Gastrocnemius medialis (tissue), 4 donors: Measurements from ENCODE around the gene PSMD7. TPM values are rescaled to one million over a fixed set of nuclear protein-coding genes. Genes with fewer than 3 reads are reported as not detected.
"Not testable (repeated sequence)": the region's sequence is repeated elsewhere in the genome, so short reads cannot be mapped to it uniquely, and the experiment has no call there.

Source experiments
- ATAC-seq, 2 donors: fragments of 150-250 bp; one replicate each; pipeline ENCODE4 v1.9.1; 2016
- DNase-seq, 2 donors: peaks; one replicate each; pipeline ENCODE4 v3.0.0-alpha.2; 2019
- H3K27ac ChIP-seq, 4 donors: fragments of 200-600 bp; sonication (generic); 1 replicate in 1 of 4; 2 replicates in 3 of 4; pipeline ENCODE4 v1.5.1; 2016 to 2018; ENCODE audit warnings: mild to moderate bottlenecking in 2 of 4, moderate library complexity in 1 of 4
- H3K27me3 ChIP-seq, 3 donors: fragments of 200-600 bp; sonication (generic) in 2 of 3; 1 replicate in 1 of 3; 2 replicates in 2 of 3; pipeline versions ENCODE4 v1.5.1 to v1.6.0; 2016 to 2019; ENCODE audit warnings: mild to moderate bottlenecking in 1 of 3, moderate library complexity in 1 of 3
- H3K36me3 ChIP-seq, 2 donors: fragments of 200-600 bp; sonication (generic) in 1 of 2; one replicate each; pipeline ENCODE4 v1.5.1; 2017 to 2018
- H3K4me1 ChIP-seq, 2 donors: fragments of 200-600 bp; sonication (generic) in 1 of 2; one replicate each; pipeline ENCODE4 v1.5.1; 2016 to 2017; ENCODE audit warnings: mild to moderate bottlenecking in 2 of 2
- H3K4me3 ChIP-seq, 4 donors: fragments of 200-600 bp; sonication (generic) in 3 of 4; 1 replicate in 1 of 4; 2 replicates in 3 of 4; pipeline ENCODE4 v1.5.1; 2016 to 2019; ENCODE audit warnings: mild to moderate bottlenecking in 2 of 4
- H3K9me3 ChIP-seq, 3 donors: fragments of 200-600 bp; sonication (generic) in 2 of 3; 1 replicate in 1 of 3; 2 replicates in 2 of 3; pipeline ENCODE4 v1.5.1; 2016 to 2019
- POLR2A ChIP-seq, 2 donors: fragments of 450-650 bp; IDR thresholded peaks; one replicate each; pipeline ENCODE4 v1.6.1; 2017; ENCODE audit warnings: antibody characterized with exemption in 2 of 2, mild to moderate bottlenecking in 2 of 2, moderate library complexity in 2 of 2
- in situ Hi-C, 4 donors: fragments of 200-750 bp; cut with MboI; loops; one replicate each; pipeline versions ENCODE4 v1.15.0 to v1.8.0; 2017; ENCODE audit warnings: low sequenced_read_pairs in 4 of 4
- intact Hi-C: fragments of 100-400 bp; cut with DNase I; formaldehyde crosslinking; loops from one replicate; pipeline ENCODE4 v1.15.1; 2023; ENCODE audit warnings: low total_unique reads
- total RNA-seq, 4 donors: library from RNA; depleted of rRNA; stranded (reverse); fragments of >200 nt; gene quantifications; one replicate each; pipeline versions ENCODE4 v1.1.0 to v1.2.3, GENCODE V29; 2016
- TF ChIP-seq, protein P1 (sequence below), 5 experiments: fragments of 450-650 bp in 3 of 5; fragments of 200-600 bp in 2 of 5; sonication (generic) in 2 of 5; IDR thresholded peaks in 4 of 5; conservative IDR thresholded peaks in 1 of 5; 1 replicate in 4 of 5; 2 replicates in 1 of 5; pipeline ENCODE4 v1.5.1; 2016 to 2019; ENCODE audit warnings: antibody characterized with exemption in 5 of 5, mild to moderate bottlenecking in 3 of 5, moderate library complexity in 3 of 5

Gene PSMD7
- total RNA-seq, 4 donors from 2014 or later = 190 to 267 (median 224) TPM

DNA sequence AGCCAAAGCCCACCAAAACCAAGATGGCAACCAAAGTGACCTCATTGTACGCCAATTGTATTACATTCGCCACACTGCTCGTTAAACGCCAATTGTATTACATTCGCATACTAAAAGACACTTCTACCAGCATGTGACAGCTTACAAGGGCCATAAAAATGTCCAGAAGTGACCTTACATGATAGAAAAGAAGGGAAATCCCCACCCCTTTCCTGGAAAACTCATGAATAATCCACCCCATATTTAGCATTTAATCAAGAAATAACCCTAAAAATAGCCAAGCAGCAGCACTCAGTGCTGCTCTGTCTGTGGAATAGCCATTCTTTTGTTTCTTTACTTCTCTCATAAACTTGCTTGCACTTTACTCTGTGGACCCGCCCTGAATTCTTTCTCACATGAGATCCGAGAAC, 25.7 kb downstream of the PSMD7 start:
- H3K4me1 ChIP-seq = peaks cover 3 to 24% of the 10 kb centered on the region in 2 donors
- no peaks in the 10 kb centered on the region for H3K27me3 ChIP-seq
- H3K9me3 ChIP-seq = no peaks in the 10 kb centered on the region
- in situ Hi-C loops (no loop called here), intact Hi-C loops (no loop called here)
- DNase-seq (no peak), ATAC-seq (peak; percentile 23 to 42)
- peak overlapping the region; percentile 44 to 75 (median 58) for H3K27ac ChIP-seq
- H3K4me3 ChIP-seq = no peak overlapping the region
- peak in 1 of 2 donors; percentile 18 for TF ChIP-seq POLR2A (IDR thresholded peaks at IDR 0.05)
- TF ChIP-seq, protein P1, sequence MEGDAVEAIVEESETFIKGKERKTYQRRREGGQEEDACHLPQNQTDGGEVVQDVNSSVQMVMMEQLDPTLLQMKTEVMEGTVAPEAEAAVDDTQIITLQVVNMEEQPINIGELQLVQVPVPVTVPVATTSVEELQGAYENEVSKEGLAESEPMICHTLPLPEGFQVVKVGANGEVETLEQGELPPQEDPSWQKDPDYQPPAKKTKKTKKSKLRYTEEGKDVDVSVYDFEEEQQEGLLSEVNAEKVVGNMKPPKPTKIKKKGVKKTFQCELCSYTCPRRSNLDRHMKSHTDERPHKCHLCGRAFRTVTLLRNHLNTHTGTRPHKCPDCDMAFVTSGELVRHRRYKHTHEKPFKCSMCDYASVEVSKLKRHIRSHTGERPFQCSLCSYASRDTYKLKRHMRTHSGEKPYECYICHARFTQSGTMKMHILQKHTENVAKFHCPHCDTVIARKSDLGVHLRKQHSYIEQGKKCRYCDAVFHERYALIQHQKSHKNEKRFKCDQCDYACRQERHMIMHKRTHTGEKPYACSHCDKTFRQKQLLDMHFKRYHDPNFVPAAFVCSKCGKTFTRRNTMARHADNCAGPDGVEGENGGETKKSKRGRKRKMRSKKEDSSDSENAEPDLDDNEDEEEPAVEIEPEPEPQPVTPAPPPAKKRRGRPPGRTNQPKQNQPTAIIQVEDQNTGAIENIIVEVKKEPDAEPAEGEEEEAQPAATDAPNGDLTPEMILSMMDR (IDR thresholded peaks at IDR 0.05 in 4 of 5, conservative IDR thresholded peaks at IDR 0.05 in 1 of 5) = no peak
- H3K36me3 ChIP-seq = peaks cover 0 to 11% of the 10 kb centered on the region in 2 donors

DNA sequence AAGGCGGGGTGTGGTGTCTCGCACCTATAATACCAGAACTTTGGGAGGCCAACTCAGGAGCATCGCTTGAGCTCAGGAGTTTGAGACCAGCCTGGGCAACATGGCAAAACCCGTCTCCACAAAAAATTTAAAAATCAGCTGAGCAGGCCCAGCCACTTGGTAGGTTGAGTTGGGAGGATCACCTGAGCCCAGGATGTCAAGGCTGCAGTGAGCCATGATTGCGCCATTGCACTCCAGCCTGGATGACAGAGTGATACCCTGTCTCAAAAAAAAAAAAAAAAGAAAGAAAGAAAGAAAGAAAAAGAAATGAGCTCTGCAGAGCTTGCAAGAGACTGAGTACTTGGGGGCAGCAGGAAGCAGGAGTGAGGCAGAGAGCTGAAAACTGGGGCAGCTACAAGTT, 28.2 kb downstream of the PSMD7 start:
- in situ Hi-C loops, intact Hi-C loops, H3K27ac ChIP-seq, DNase-seq, H3K27me3 ChIP-seq, H3K4me3 ChIP-seq, ATAC-seq, H3K9me3 ChIP-seq: not testable (repeated sequence)
- H3K4me1 ChIP-seq = peaks cover 3 to 24% of the 10 kb centered on the region in 2 donors
- H3K36me3 ChIP-seq = peaks cover 0 to 18% of the 10 kb centered on the region in 2 donors

DNA sequence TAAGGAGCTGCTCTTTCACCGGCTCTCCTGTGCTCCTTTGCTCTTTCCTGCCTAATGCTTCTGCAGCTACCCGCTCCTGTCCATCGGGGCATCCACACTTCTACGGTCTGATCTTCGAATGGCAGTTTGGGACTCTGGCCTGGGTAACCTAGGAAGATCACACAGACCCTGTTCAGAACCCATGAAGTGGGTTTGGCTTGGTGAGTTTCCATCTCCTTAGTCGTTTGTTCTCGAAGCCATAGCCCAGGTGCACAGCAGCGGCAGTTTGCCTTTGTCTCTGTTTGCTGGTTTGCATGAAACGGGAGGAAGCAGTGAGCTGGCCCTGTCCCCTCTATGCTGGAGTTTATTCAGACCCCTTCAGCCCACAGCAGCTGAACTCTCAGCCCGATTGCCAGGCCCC, 29.0 kb downstream of the PSMD7 start:
- Histone ChIP-seq H3K4me1 (peaks cover 3 to 20% of the 10 kb centered on the region in 2 donors), H3K36me3 (peaks cover 0 to 23% of the 10 kb centered on the region in 2 donors), H3K27ac (no peak overlapping the region), H3K9me3 (no peaks in the 10 kb centered on the region), H3K27me3 (no peaks in the 10 kb centered on the region), H3K4me3 (no peak overlapping the region)
- intact Hi-C loops (no loop called here), in situ Hi-C loops (no loop called here)
- TF ChIP-seq, protein P1 (IDR thresholded peaks at IDR 0.05 in 4 of 5, conservative IDR thresholded peaks at IDR 0.05 in 1 of 5) = no peak
- no peak for TF ChIP-seq POLR2A (IDR thresholded peaks at IDR 0.05)
- no peak for DNase-seq
- ATAC-seq = no peak

DNA sequence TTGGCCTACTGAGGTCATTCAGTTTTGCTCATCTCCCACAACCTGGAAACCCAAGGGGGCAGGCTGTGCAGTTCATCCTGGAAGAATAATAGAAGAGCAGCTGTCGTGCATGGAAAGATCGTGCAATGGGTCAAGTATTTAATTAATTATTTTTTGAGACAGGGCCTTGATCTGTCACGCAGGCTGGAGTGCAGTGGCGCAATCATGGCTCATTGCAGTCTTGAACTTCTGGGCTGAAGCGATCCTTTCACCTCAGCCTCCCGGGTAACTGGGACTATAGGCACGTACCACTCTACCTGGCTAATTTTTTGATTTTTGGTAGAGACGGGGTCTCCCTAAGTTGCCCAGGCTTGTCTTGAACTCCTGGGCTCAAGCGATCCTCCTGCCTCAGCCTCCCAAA, 31.7 kb downstream of the PSMD7 start:
- H3K4me3 ChIP-seq, H3K27me3 ChIP-seq, H3K9me3 ChIP-seq, H3K4me1 ChIP-seq, in situ Hi-C loops, DNase-seq, intact Hi-C loops, ATAC-seq, H3K27ac ChIP-seq: not testable (repeated sequence)
- H3K36me3 ChIP-seq = peaks cover 0 to 47% of the 10 kb centered on the region in 2 donors

DNA sequence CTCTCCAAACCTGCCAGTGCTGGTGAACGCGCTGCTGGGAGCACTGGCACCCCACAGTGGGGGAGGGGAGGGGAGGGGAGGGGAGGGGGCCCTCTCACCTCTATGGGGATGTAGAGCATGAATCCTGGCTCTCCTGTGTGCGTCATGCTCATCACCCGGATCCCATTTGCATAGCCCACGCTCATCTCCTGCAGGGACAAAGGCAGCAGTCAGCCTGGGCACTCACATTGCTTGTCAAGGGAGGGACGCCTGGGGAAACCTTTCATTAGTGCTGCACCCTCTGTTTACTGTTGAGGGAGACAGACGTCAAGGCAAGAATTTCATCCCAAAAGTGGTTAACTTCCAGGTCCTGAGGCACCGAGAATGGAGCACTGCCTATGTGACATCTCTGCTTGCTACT, 35.9 kb downstream of the PSMD7 start:
- in situ Hi-C loops, H3K9me3 ChIP-seq, DNase-seq, H3K4me3 ChIP-seq, H3K4me1 ChIP-seq, H3K27ac ChIP-seq, H3K27me3 ChIP-seq, ATAC-seq, intact Hi-C loops: not testable (repeated sequence)
- peaks cover 0 to 49% of the 10 kb centered on the region in 2 donors for H3K36me3 ChIP-seq

DNA sequence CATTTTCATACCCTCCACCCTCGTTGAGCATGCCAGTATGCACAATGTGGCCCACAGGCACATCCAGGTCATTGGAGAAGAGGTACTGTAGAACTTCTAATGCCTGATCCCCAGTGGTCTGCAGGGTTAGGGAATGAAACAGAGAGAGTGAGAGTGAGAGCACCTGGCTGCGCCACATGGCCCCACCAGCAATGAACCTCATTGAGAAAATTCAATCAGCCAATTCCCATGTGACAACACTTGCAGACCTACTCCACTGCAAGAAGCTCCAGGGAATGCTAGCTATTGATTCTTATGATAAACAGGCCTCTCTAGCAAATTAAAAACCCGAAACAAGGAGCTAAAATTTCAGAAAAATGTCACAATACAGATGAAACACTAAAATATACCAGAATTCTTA, 40.9 kb downstream of the PSMD7 start:
- DNase-seq, in situ Hi-C loops, H3K9me3 ChIP-seq, intact Hi-C loops, H3K27ac ChIP-seq, H3K27me3 ChIP-seq, H3K4me1 ChIP-seq, H3K4me3 ChIP-seq, ATAC-seq: not testable (repeated sequence)
- H3K36me3 ChIP-seq = peaks cover 0 to 47% of the 10 kb centered on the region in 2 donors

DNA sequence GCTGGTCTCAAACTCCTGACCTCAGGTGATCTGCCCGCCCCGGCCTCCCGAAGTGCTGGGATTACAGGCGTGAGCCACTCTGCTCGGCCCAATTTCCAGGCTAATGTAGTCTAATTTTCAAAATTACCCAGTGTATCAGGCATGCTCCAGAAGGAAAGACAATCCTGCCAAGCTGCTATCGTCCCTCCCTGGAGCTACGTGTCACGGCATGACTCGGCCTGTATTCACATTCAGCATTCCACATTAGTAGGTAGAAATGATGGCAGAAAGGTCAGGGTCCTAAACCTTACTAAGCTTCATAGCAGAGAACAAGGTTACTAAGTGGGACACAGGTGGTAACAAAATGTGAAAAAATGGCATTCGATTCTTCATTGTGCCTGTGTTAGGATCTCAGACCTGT, 42.6 kb downstream of the PSMD7 start:
- intact Hi-C loops, H3K9me3 ChIP-seq, H3K4me3 ChIP-seq, ATAC-seq, H3K4me1 ChIP-seq, in situ Hi-C loops, DNase-seq, H3K27me3 ChIP-seq, H3K27ac ChIP-seq: not testable (repeated sequence)
- H3K36me3 ChIP-seq = peaks cover 0 to 56% of the 10 kb centered on the region in 2 donors

DNA sequence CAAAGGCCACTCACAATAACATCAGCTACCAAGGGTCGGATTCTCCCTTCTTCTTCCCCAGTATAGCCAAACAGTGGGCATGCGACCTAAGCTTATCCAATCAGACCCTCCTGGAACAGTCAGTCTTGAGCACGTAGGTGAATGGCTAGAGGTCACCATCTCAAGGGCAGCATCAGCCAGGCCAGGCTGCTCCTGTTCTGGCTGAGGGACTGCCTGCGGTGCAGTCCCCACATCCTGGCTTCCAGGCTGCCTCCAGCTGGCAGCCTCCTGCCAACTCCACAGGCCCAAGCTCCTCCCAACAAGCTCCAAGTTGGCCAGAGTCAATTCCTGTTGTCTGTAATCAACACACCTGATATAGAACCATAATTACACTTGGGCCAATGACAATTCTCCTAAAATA, 56.4 kb downstream of the PSMD7 start:
- in situ Hi-C loops = loop anchor here in 1 of 4 donors (25.0 kb wide), 1 partner anchor 109 kb away; no protein-coding TSS in a partner anchor
- H3K9me3 ChIP-seq, H3K4me3 ChIP-seq, intact Hi-C loops, ATAC-seq, DNase-seq, H3K27me3 ChIP-seq, H3K27ac ChIP-seq, H3K4me1 ChIP-seq: not testable (repeated sequence)
- H3K36me3 ChIP-seq = peaks cover 0 to 45% of the 10 kb centered on the region in 2 donors
